ENCODE data around the gene SYTL4. TPM values are rescaled to one million over a fixed set of nuclear protein-coding genes. Genes with fewer than 3 reads are reported as not detected.

The SYTL4 gene
- total RNA-seq, 2 donors from 2014 or later, result 13.1 to 13.5 TPM

GRCh38 chrX:100704581-100705203 lies 27.2 kb downstream of the SYTL4 start:
- no peak overlapping the region for H3K27ac ChIP-seq
- no peak for TF ChIP-seq CTCF (IDR thresholded peaks at IDR 0.05)
- no peaks in the 10 kb centered on the region for H3K9me3 ChIP-seq
- no peak for ATAC-seq (ENCODE audit: insufficient number of reproducible peaks, low FRiP score, low read depth)
- H3K27me3 ChIP-seq (replicated peaks; ENCODE audit: insufficient read depth), result no peaks in the 10 kb centered on the region
- no peaks in the 10 kb centered on the region for H3K4me1 ChIP-seq (ENCODE audit: control insufficient read depth in 1 of 2, low read depth in 2 of 2)
- H3K4me3 ChIP-seq, result no peak overlapping the region
- no peak for DNase-seq (ENCODE audit: low spot score)
- H3K36me3 ChIP-seq, result no peaks in the 10 kb centered on the region

GRCh38 chrX:100700809-100701208 lies 31.1 kb downstream of the SYTL4 start:
- Histone ChIP-seq H3K9me3 (no peaks in the 10 kb centered on the region), H3K27me3 (replicated peaks; ENCODE audit: insufficient read depth) (no peaks in the 10 kb centered on the region), H3K27ac (no peak overlapping the region), H3K4me3 (no peak overlapping the region), H3K4me1 (ENCODE audit: control insufficient read depth in 1 of 2, low read depth in 2 of 2) (no peaks in the 10 kb centered on the region), H3K36me3 (no peaks in the 10 kb centered on the region)
- DNase-seq (ENCODE audit: low spot score) (no peak), ATAC-seq (ENCODE audit: insufficient number of reproducible peaks, low FRiP score, low read depth) (no peak)
- no peak for TF ChIP-seq CTCF (IDR thresholded peaks at IDR 0.05)

- H3K4me3 ChIP-seq, result no peak overlapping the region
- no peaks in the 10 kb centered on the region for H3K4me1 ChIP-seq (ENCODE audit: control insufficient read depth in 1 of 2, low read depth in 2 of 2)
- no peaks in the 10 kb centered on the region for H3K36me3 ChIP-seq
- no peaks in the 10 kb centered on the region for H3K27me3 ChIP-seq (replicated peaks; ENCODE audit: insufficient read depth)
- no peaks in the 10 kb centered on the region for H3K9me3 ChIP-seq
- TF ChIP-seq CTCF (IDR thresholded peaks at IDR 0.05), result no peak
- ATAC-seq (ENCODE audit: insufficient number of reproducible peaks, low FRiP score, low read depth), result no peak
- H3K27ac ChIP-seq, result no peak overlapping the region
- no peak for DNase-seq (ENCODE audit: low spot score)
These were observed 33.4 kb downstream of the SYTL4 start for GRCh38 chrX:100698551-100698950.

- no peak for ATAC-seq (ENCODE audit: insufficient number of reproducible peaks, low FRiP score, low read depth)
- Histone ChIP-seq H3K4me1 (ENCODE audit: control insufficient read depth in 1 of 2, low read depth in 2 of 2) (no peaks in the 10 kb centered on the region), H3K27ac (no peak overlapping the region)
These were observed 35.1 kb downstream of the SYTL4 start for GRCh38 chrX:100696699-100697351.

GRCh38 chrX:100695991-100696390 lies 35.9 kb downstream of the SYTL4 start:
- Histone ChIP-seq H3K4me1 (ENCODE audit: control insufficient read depth in 1 of 2, low read depth in 2 of 2) (no peaks in the 10 kb centered on the region), H3K27ac (no peak overlapping the region), H3K4me3 (no peak overlapping the region), H3K27me3 (replicated peaks; ENCODE audit: insufficient read depth) (no peaks in the 10 kb centered on the region), H3K36me3 (no peaks in the 10 kb centered on the region), H3K9me3 (no peaks in the 10 kb centered on the region)
- TF ChIP-seq CTCF (IDR thresholded peaks at IDR 0.05), result no peak
- DNase-seq (ENCODE audit: low spot score) (no peak), ATAC-seq (ENCODE audit: insufficient number of reproducible peaks, low FRiP score, low read depth) (no peak)

More at GRCh38 chrX:100696699-100697351, 35.1 kb downstream of the SYTL4 start:
- Histone ChIP-seq H3K27me3 (replicated peaks; ENCODE audit: insufficient read depth) (no peaks in the 10 kb centered on the region), H3K9me3 (no peaks in the 10 kb centered on the region), H3K36me3 (no peaks in the 10 kb centered on the region), H3K4me3 (no peak overlapping the region)
- no peak for DNase-seq (ENCODE audit: low spot score)
- TF ChIP-seq CTCF (IDR thresholded peaks at IDR 0.05), result no peak
